H1 (cell line): ENCODE results near the gene MSANTD7. TPM values are rescaled to one million over a fixed set of nuclear protein-coding genes. Genes with fewer than 3 reads are reported as not detected.

ENCODE experiments used
- CHD7 ChIP-seq: fragments of 300-600 bp; sonication (generic); IDR thresholded peaks from 2 replicates; pipeline ENCODE4 v1.7.1; 2012; ENCODE audit warnings: low read length, moderate library complexity, mild to moderate bottlenecking, inconsistent platforms; ENCODE audit not compliant: insufficient replicate concordance
- SRF ChIP-seq: IDR thresholded peaks from 2 replicates; pipeline ENCODE4 v1.6.1; 2011; ENCODE audit warnings: mild to moderate bottlenecking, low read depth, low read length, moderate library complexity
- ZNF274 ChIP-seq: IDR thresholded peaks from 2 replicates; pipeline ENCODE4 v1.7.0; 2012; ENCODE audit warnings: low read length, borderline replicate concordance; ENCODE audit errors: extremely low read depth
- polyA plus RNA-seq, 7 experiments: library from polyadenylated mRNA; depleted of rRNA in 3 of 7; stranded (reverse) in 5 of 7; unstranded in 2 of 7; fragments of >200 nt in 5 of 7; fragments of 200-250 nt in 2 of 7; gene quantifications; 1 replicate in 5 of 7; 2 replicates in 1 of 7; 4 replicates in 1 of 7; pipeline versions ENCODE4 v1.2.1 to v1.2.3, GENCODE V29; 2011 to 2013; ENCODE audit warnings: missing spikeins in 2 of 7, mixed read lengths in 2 of 7
- total RNA-seq: library from RNA; stranded (reverse); fragmentation: NEBNext Ultra II Directional; extraction: Animal tissue kit (Norgen Biotek cat#: 25700); gene quantifications from 2 replicates; pipeline ENCODE4 v1.2.1, GENCODE V29; 2021
- TF ChIP-seq, protein P1 (sequence below), 3 experiments: IDR thresholded peaks; 1 replicate in 2 of 3; 2 replicates in 1 of 3; pipeline versions ENCODE4 v1.5.1 to v1.6.1; 2011; ENCODE audit warnings: low read length in 3 of 3, mild to moderate bottlenecking in 3 of 3, inconsistent platforms in 2 of 3, low read depth in 1 of 3, moderate library complexity in 1 of 3; ENCODE audit not compliant: insufficient read depth in 1 of 3; ENCODE audit errors: control extremely low read depth in 1 of 3

Gene MSANTD7
- total and polyA plus RNA-seq, 2 of the 8 experiments (the other 6 are each of a cell fraction or from before 2014, with no cell fraction given), result 5.0 to 15.2 TPM

DNA sequence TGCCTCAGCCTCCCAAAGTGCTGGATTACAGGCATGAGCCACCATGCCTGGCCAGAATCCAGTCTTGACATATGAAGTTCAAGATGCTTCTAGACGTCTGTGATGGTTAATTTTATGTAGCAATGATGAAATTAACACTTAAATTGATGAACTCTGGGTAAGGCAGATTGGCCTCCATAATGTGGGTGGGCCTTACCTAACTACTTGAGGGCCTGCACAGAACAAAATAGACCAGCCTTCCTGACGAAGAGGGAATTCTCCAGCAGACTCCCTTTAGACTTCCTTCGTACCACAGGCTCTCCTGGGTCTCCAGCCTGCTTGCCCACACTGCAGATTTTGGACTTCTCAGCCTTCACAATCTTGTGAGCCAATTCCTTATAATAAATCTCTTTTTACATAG is 5.0 kb upstream of the MSANTD7 start (continued):
- TF ChIP-seq CHD7, result no peak
- no peak for TF ChIP-seq SRF
- TF ChIP-seq, protein P1, sequence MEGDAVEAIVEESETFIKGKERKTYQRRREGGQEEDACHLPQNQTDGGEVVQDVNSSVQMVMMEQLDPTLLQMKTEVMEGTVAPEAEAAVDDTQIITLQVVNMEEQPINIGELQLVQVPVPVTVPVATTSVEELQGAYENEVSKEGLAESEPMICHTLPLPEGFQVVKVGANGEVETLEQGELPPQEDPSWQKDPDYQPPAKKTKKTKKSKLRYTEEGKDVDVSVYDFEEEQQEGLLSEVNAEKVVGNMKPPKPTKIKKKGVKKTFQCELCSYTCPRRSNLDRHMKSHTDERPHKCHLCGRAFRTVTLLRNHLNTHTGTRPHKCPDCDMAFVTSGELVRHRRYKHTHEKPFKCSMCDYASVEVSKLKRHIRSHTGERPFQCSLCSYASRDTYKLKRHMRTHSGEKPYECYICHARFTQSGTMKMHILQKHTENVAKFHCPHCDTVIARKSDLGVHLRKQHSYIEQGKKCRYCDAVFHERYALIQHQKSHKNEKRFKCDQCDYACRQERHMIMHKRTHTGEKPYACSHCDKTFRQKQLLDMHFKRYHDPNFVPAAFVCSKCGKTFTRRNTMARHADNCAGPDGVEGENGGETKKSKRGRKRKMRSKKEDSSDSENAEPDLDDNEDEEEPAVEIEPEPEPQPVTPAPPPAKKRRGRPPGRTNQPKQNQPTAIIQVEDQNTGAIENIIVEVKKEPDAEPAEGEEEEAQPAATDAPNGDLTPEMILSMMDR (IDR thresholded peaks at IDR 0.05; ENCODE audit: control extremely low read depth in 1 of 3, insufficient read depth in 1 of 3, low read depth in 1 of 3, low read length in 3 of 3), result no peak
- TF ChIP-seq ZNF274, result no peak
- TF ChIP-seq, all 59 proteins: peak for 0
